Type B pancreatic cell (in vitro differentiated cells): Measurements from ENCODE around the gene CDC14A. TPM values are rescaled to one million over a fixed set of nuclear protein-coding genes. Genes with fewer than 3 reads are reported as not detected.

Experiments
- DNase-seq: peaks from one replicate; pipeline ENCODE4 v3.0.0; 2021; ENCODE audit warnings: mixed read lengths; ENCODE audit not compliant: unreplicated experiment; ENCODE audit errors: extremely low spot score
- H3K27ac Mint-ChIP-seq: 2 replicates; pipeline ENCODE4 v1.8.0; 2021; ENCODE audit warnings: mild to moderate bottlenecking, mixed read lengths
- H3K27me3 Mint-ChIP-seq: 2 replicates; pipeline ENCODE4 v1.8.0; 2021; ENCODE audit warnings: mixed read lengths
- H3K36me3 Mint-ChIP-seq: 2 replicates; pipeline ENCODE4 v1.8.0; 2021; ENCODE audit warnings: mixed read lengths
- H3K4me1 Mint-ChIP-seq: one replicate; pipeline ENCODE4 v1.8.0; 2021; ENCODE audit warnings: mixed read lengths; ENCODE audit not compliant: unreplicated experiment
- H3K4me3 Mint-ChIP-seq: 2 replicates; pipeline ENCODE4 v1.8.0; 2021; ENCODE audit warnings: mild to moderate bottlenecking, mixed read lengths
- H3K9me3 Mint-ChIP-seq: 2 replicates; pipeline ENCODE4 v1.8.0; 2021; ENCODE audit warnings: mixed read lengths
- total RNA-seq: library from RNA; stranded (reverse); gene quantifications from 2 replicates; pipeline ENCODE4 v1.2.1, GENCODE V29; 2021; ENCODE audit warnings: low replicate concordance
- TF ChIP-seq, protein P1 (sequence below): fragments of 200-600 bp; sonication (generic); conservative IDR thresholded peaks from 2 replicates; pipeline ENCODE4 v1.5.0; 2021; ENCODE audit warnings: antibody characterized with exemption, mild to moderate bottlenecking

CDC14A gene
- total RNA-seq, 1 donor from 2014 or later = 11.4 TPM

DNA sequence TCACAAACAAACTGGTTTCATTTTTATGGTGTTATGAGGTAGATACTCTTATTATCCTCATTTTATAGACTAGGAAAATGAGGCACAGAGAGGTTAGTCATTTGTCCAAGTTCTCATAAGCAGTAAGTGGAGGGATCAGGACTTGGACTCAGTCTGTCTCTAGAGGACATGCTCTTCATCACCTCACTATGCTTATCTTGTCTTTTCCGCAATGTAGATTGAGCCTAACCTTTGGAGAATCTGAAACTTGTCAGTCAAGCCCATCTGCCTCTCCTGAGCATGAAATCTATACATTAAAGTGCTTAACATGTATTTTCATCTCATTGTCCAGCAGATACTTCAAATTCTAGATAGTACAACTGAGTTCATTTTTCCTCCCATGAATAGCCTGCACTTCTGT, 11.8 kb upstream of the CDC14A start:
- H3K4me1 Mint-ChIP-seq = no peaks in the 10 kb centered on the region
- H3K36me3 Mint-ChIP-seq = no peaks in the 10 kb centered on the region
- TF ChIP-seq, protein P1, sequence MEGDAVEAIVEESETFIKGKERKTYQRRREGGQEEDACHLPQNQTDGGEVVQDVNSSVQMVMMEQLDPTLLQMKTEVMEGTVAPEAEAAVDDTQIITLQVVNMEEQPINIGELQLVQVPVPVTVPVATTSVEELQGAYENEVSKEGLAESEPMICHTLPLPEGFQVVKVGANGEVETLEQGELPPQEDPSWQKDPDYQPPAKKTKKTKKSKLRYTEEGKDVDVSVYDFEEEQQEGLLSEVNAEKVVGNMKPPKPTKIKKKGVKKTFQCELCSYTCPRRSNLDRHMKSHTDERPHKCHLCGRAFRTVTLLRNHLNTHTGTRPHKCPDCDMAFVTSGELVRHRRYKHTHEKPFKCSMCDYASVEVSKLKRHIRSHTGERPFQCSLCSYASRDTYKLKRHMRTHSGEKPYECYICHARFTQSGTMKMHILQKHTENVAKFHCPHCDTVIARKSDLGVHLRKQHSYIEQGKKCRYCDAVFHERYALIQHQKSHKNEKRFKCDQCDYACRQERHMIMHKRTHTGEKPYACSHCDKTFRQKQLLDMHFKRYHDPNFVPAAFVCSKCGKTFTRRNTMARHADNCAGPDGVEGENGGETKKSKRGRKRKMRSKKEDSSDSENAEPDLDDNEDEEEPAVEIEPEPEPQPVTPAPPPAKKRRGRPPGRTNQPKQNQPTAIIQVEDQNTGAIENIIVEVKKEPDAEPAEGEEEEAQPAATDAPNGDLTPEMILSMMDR = no peak
- no peak overlapping the region for H3K27ac Mint-ChIP-seq
- no peak overlapping the region for H3K4me3 Mint-ChIP-seq
- H3K27me3 Mint-ChIP-seq = peaks cover 3% of the 10 kb centered on the region
- no peak for DNase-seq
- H3K9me3 Mint-ChIP-seq = no peaks in the 10 kb centered on the region

DNA sequence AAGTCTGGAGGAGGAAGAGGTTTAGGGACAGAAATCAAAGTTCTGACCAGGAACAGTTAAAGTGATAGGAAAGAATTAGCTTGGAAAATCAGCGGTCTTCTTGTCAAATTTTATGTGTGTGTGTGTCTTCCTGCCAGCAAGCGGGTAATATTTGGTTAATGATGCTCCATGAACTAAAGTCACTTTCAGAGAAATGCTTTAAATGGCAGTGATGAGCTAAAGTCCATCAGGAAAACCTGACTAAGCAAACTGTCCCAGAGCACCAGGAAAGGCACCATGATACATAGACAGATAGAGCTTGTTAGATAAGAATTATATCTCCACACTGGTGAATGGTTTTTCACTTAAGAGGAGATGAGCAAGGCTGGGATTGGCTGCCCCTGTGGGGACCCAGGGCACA, 10.0 kb upstream of the CDC14A start:
- Mint-ChIP-seq H3K36me3 (no peaks in the 10 kb centered on the region), H3K4me1 (no peaks in the 10 kb centered on the region), H3K4me3 (no peak overlapping the region), H3K9me3 (no peaks in the 10 kb centered on the region), H3K27ac (no peak overlapping the region), H3K27me3 (no peaks in the 10 kb centered on the region)
- DNase-seq = no peak
- TF ChIP-seq, protein P1 = no peak

DNA sequence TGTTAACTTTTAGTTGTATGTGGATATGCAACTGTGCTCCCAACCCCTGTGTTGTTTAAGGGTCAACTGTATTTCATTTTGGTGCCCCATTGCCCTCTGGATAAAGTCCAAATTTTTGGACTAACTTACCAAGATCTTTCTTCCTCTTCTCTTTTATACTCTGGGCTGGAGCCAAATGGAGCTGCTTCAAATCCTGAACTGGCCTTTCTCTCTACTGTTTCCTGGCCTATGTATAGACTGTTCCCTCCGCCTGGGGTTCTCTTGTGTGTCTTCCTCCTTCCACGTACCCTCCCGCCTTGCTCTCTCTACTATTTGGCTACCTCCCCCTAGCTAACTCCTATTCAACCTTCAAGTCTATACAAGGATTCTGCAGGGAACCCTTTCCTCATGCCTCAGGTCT, 8.4 kb upstream of the CDC14A start:
- no peak overlapping the region for H3K4me3 Mint-ChIP-seq

DNA sequence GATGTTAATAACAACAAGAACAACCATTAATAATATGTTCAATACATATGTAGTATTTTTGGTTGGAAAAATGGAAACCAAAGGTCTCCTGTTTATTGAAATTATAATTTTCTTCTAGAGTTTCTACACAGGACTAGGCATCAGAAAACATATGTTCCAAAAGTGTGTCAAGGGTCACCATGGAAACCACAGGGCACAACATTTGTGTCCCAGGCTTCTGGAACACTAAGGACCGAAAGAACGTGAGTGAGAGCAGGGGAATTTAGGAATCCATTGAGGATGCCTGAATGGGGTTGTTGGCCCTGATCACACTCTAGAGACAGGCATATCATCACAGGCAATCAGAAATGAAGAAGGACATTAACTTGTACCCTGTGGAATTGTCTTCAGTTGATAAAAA, 7.5 kb upstream of the CDC14A start:
- H3K27me3 Mint-ChIP-seq = no peaks in the 10 kb centered on the region
- H3K36me3 Mint-ChIP-seq = no peaks in the 10 kb centered on the region
- no peak overlapping the region for H3K27ac Mint-ChIP-seq
- no peaks in the 10 kb centered on the region for H3K4me1 Mint-ChIP-seq
- no peak for DNase-seq
- TF ChIP-seq, protein P1 = no peak
- no peaks in the 10 kb centered on the region for H3K9me3 Mint-ChIP-seq
- no peak overlapping the region for H3K4me3 Mint-ChIP-seq

More for the DNA sequence above, 8.4 kb upstream of the CDC14A start:
- H3K27ac Mint-ChIP-seq = no peak overlapping the region
- no peaks in the 10 kb centered on the region for H3K27me3 Mint-ChIP-seq
- no peak for DNase-seq
- TF ChIP-seq, protein P1 = no peak
- H3K36me3 Mint-ChIP-seq = no peaks in the 10 kb centered on the region
- no peaks in the 10 kb centered on the region for H3K9me3 Mint-ChIP-seq
- no peaks in the 10 kb centered on the region for H3K4me1 Mint-ChIP-seq

DNA sequence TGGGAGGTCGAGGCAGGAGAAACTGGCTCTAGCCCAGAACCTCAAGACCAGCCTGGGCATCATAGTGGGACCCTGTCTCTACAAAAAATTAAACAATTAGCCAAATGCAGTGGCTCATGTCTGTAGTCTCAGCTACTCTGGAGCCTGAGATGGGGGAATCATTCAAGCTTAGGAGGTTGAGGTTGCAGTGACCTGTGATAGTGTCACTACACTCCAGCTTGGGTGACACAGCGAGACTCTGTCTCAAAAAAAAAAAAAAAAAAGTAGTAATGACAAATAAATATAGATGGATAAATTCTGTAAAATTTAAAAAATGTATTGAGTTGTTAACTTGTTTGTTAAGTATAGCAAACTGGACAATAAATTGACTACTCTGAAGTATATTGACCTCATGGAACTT, 5.9 kb upstream of the CDC14A start:
- Mint-ChIP-seq H3K27ac (no peak overlapping the region), H3K9me3 (no peaks in the 10 kb centered on the region), H3K36me3 (no peaks in the 10 kb centered on the region), H3K4me1 (no peaks in the 10 kb centered on the region), H3K4me3 (no peak overlapping the region), H3K27me3 (no peaks in the 10 kb centered on the region)
- TF ChIP-seq, protein P1 = no peak
- DNase-seq = no peak
